ENCODE measurements around the gene PRM1. TPM values are rescaled to one million over a fixed set of nuclear protein-coding genes. Genes with fewer than 3 reads are reported as not detected.
A peak's percentile ranks its signal among the peaks of the same experiment; 100 is the strongest.

Gene PRM1
- total and polyA plus RNA-seq, 2 of the 13 experiments (the other 11 are each of a cell fraction or from before 2014, with no cell fraction given), result not detected

- TF ChIP-seq JARID2 (CRISPR knock-in tag; IDR thresholded peaks at IDR 0.05; ENCODE audit: insufficient replicate concordance), result no peak
- TF ChIP-seq ZNF563 (CRISPR knock-in tag; IDR thresholded peaks at IDR 0.05), result no peak
- no peak for TF ChIP-seq ZSCAN25 (CRISPR knock-in tag; IDR thresholded peaks at IDR 0.05)
- no peak for TF ChIP-seq TAF1 (CRISPR knock-in tag; IDR thresholded peaks at IDR 0.05)
- no peak for TF ChIP-seq AFF4 (CRISPR knock-in tag; IDR thresholded peaks at IDR 0.05)
- no peak for TF ChIP-seq ZNF670 (CRISPR knock-in tag; IDR thresholded peaks at IDR 0.05; ENCODE audit: borderline replicate concordance)
- TF ChIP-seq SNAPC2 (CRISPR knock-in tag; IDR thresholded peaks at IDR 0.05), result peak; percentile 78
- no peak for TF ChIP-seq ZNF251 (CRISPR knock-in tag; IDR thresholded peaks at IDR 0.05)
- TF ChIP-seq TFDP1 (CRISPR knock-in tag; IDR thresholded peaks at IDR 0.05; ENCODE audit: borderline replicate concordance), result no peak; the same call in 1 of the 2 replicates
- peak; percentile 58; the same call in 1 of the 2 replicates for TF ChIP-seq KMT2B (CRISPR knock-in tag; IDR thresholded peaks at IDR 0.05)
- TF ChIP-seq ZNF709 (CRISPR knock-in tag; IDR thresholded peaks at IDR 0.05), result peak; percentile 100
- peak; percentile 66; the same call in 1 of the 2 replicates for TF ChIP-seq ARID4A (CRISPR knock-in tag; IDR thresholded peaks at IDR 0.05; ENCODE audit: borderline replicate concordance)
- no peak for TF ChIP-seq DMTF1 (CRISPR knock-in tag; IDR thresholded peaks at IDR 0.05)
- no peak for TF ChIP-seq ZNF891 (CRISPR knock-in tag; IDR thresholded peaks at IDR 0.05)
- TF ChIP-seq ZNF598 (CRISPR knock-in tag; IDR thresholded peaks at IDR 0.05; ENCODE audit: borderline replicate concordance), result no peak
- TF ChIP-seq YY1 (IDR thresholded peaks at IDR 0.05; ENCODE audit: insufficient read depth, insufficient replicate concordance, low read depth, low read length), result peak; percentile 50
- TF ChIP-seq NR2F1 (CRISPR knock-in tag; IDR thresholded peaks at IDR 0.05), result peak; percentile 56 to 80; a peak in 3 of 4 replicates
- TF ChIP-seq ZKSCAN8 (CRISPR knock-in tag; IDR thresholded peaks at IDR 0.05; ENCODE audit: borderline replicate concordance), result peak; percentile 94
Measured at GRCh38 chr16:11306997-11307638, 26.0 kb upstream of the PRM1 start (continued).
